NCI-H187 treated with DMSO at 0.1 percent for 48 hours (cell line): ENCODE results near the gene SH3PXD2B.
"Not testable (repeated sequence)": the region's sequence is repeated elsewhere in the genome, so short reads cannot be mapped to it uniquely, and the experiment has no call there.

Experiments used
- DNase-seq: peaks from one replicate; lab custom pipeline; 2025; lab: John Stamatoyannopoulos, UW

The SH3PXD2B gene

DNA sequence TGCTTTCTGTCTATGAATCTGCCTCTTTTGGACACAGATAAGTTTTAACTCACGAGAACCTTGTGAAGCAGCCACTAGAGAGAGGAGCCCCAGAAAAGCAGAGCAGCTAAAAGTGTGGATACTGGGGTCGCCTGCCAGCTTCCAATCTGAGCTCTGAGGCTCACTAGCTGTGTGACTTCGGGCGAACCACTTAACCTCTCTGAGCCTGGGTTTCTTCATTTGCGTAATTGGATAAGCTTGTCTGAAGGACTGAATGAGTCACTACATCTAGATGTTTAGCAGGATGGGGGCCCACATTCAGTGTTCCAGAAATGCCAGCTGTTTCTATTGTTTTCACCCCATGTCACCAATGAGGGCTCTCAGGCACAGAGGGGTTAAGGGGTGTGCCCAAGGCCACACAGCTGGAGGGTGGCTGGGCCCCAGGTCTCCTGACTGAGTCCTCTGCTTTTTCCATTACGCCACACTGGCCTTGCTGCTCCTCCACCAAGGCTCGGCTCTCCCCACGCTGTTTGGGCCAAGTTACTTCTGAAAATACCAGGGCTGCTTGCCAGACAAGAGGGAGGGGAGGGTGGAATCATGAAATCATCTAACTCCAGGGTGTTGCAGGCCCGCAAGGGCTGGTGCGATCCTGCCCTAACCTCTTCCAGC, 36.2 kb downstream of the SH3PXD2B start:
- DNase-seq = no peak

- DNase-seq = no peak
These were observed 37.0 kb downstream of the SH3PXD2B start for GRCh38 chr5:172417130-172417841.

DNA sequence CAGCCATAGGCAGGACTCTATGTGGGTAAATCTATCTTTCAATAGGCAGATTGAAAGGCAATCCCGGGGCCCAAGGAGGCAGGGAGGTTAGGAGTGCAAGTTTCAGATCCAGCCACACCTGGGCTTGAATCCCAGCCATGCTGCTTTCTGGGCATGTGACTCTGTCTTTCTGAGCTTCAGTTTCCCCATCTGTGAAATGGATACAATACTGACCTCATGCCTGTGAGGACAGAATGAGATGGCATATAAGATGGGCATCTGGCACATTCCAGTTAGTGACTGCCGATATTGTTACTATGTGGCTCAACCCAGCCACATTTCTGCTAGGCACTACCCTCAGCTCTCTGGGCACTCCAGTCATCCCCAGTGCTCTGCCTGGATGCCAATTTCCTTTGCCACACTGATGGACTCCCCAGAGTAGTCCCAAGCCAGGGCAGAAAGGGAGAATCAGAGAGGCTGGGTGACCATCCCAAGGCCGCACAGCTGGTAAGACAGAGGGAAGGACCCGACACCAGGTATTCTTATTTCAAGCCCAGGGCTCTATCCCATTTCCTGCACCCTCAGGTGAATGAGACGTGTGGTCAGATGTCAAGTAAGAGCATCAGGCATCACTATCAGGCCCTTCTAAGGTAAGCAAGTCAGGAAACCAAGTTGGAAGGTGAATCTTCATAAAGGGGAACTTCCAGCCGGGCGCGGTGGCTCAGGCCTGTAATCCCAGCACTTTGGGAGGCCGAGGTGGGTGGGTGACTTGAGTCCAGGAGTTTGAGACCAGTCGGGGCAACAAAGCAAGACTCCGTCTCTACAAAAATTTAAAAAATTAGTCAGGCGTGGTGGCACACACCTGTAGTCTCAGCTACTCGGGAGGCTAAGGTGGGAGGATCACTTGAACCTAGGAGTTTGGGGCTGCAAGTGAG, 38.7 kb downstream of the SH3PXD2B start:
- no peak for DNase-seq

GRCh38 chr5:172414531-172415361, 39.6 kb downstream of the SH3PXD2B start:
- no peak for DNase-seq

DNA sequence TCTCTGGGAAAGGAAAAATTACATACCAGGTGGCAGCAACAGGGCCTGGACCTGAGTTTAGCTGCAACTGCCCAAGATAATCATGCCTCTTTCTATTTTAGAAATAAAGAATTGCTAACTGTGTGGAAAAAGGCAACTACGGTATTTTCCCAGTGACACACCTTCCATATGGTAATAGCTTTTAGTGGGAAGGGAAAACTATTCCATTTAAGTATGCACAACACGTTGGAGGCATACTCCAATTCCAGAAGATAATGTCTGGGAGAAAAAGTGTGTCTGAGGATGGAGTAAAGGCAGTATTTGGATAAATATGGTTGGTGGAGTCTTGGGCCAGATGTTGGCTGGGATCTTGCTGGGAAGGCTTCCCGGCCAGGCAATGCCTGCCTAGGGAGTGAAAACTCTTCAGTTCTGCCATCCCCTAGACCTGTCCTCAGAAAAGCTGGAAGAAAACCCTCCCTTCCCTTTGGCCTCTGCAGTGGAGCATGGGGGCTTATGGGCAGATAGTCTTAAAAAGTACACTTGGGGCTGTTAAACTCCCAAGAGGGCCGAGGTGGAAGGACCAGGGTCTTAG, 40.6 kb downstream of the SH3PXD2B start:
- DNase-seq = no peak

DNA sequence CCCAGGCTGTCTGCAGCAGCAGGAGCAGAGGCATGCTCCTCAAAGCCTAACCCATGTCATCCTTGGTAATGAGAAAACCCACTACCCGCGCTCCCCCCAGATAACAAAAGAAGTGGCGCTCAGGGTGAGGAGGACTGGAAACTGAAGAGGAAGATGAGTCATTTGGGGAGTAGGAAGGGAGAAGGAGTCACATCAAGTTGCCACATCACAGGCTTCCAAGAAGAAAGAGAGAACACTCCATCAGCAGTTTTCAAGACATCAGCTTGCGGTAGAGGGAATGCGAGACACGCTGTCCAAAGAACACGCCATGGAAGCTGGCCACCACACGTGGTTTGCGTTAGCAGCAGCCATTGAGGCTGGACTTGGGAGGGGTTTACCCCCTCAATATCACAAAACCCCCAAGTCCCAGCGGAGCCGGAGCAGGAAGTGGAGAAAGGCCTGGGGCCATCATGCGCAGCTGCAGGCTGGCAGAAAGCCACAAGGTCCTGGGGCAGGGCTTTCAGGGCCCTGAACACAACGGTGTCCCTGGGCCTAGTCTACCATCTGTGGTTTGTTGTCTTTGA, 41.5 kb downstream of the SH3PXD2B start:
- no peak for DNase-seq

GRCh38 chr5:172411484-172412072, 42.7 kb downstream of the SH3PXD2B start:
- DNase-seq = no peak

GRCh38 chr5:172410662-172411483, 43.5 kb downstream of the SH3PXD2B start:
- DNase-seq = no peak

GRCh38 chr5:172410160-172410559, 44.2 kb downstream of the SH3PXD2B start:
- no peak for DNase-seq

- DNase-seq = not testable (repeated sequence)
These were observed 44.8 kb downstream of the SH3PXD2B start for GRCh38 chr5:172409477-172409876.

DNA sequence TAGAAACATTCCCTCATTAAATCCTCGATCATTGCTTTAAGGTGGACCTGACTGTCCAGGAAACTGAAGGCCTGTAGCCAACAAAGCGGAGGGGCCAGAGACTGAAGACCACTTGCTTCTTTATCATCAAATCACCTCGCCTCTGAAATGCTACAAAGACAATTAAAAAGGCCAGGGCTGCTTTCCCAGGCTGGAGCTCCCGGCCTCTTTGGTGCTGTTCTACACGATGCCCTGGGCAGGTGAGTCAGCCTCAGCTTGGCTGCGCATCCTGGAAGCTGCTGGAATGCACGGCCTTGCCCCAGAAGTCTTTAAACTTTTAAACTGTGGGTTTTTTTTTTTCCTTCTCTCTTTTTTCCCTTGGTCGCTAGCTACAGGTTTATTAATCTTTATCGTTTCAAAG, 46.5 kb downstream of the SH3PXD2B start:
- no peak for DNase-seq

- no peak for DNase-seq
These were observed 47.1 kb downstream of the SH3PXD2B start for GRCh38 chr5:172407241-172407691.

DNA sequence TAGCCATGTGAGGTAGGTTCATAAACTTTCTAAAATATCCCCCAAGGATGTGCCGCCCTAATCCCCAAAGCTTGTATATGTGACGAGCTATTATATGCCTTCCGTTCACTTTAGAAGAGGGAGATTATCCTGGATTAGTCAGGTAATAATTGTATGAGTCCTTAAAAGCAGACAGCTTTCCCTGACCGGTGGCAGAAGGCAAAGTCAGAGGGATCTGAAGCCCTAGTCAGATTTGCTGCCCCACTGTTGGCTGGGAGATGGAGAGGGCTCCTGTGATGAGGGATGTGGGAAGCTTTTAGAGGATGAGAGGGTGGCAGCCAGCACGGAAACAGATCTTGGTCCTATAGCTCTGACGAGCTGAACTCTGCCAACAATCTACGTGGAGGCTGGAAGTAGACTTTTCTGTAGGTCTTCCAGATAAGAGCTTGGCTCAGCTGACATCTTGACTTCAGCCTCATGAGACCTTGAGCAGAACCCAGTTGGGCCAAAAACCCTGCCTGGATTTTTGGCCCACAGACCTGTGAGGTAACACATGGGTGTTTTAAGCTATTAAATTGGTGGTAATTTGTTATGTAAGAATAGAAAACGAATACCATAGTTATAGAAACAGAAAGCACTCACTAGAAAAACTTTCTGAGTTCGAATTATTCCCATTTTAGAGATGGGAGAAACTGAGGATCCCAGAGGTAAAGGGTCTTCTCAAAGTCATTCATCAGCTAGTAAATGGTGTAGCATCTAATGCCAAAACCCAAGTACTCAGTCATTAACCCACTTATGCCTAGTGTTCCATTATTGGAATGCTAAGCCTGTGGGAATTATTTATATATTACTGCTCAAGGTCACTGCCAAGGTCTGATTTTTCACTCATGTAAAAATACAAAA, 48.9 kb downstream of the SH3PXD2B start:
- DNase-seq = no peak

DNA sequence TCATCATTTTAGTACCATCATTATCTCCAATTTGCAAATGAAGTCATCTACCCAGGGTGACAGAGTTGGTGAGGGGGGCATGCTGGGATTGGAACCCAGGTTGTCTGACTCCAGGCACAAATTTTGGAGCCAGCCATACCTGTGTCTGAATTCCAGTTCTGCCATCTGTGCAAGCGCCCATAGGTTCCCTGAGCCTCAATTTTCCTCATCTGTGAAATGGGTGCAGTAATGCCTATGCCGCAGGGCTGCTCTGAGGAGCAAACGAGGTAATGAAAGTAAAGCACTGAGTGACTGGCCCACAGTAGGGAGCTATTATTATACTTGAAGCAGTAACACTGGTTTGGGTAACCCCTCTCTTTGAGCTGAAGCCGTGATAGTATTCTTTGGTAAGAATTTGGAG, 49.6 kb downstream of the SH3PXD2B start:
- DNase-seq = no peak

DNA sequence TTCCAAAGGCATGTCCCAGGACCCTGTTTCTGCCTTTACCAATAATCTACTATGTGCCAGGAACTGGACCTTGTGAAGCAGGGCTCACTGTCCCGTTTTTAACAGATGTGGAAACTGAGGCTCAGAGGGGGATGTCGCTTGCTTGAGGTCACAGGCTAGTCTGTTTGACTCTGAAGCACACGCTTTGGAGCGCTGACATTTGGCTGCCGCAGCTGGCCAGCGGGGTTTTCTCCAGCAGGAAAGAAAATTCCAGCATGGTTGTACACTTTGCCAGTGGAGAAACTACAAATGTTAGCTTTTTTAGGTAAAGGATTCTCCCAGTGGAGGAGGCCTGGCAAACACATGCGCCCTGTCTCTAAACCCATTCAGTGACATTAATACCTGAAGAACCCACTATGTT, 50.5 kb downstream of the SH3PXD2B start:
- DNase-seq = no peak

DNA sequence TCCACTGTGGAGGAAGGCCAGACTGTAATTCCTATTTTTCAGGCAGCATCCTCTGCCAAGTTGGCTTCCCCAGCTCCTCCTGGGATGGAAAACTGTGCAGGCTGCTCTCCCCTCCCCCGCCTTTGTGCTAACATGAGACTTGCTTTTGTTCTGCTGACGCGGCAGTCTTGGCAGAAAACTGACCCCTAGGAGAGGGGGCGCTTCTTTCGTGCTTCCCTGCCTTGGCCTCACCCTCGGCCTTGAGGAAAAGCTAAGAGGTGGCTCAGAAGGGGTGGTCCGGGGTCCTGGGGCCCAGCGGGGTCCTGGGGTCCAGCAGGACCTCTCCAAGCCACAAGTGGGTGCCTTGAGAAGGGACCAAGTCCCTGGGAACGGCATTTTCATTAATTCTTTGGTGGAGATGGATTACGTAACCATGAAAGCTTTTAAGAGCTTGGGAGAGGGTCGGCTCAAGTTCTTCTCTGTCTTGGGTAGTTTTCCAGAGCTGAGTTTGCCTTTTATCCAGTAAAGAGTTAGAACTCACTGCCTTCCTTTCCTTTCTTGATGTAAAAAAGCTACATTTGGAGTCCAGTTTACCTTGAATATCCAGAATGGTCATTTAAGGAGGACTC, 51.0 kb downstream of the SH3PXD2B start:
- DNase-seq = no peak

- DNase-seq = no peak
These were observed 51.7 kb downstream of the SH3PXD2B start for GRCh38 chr5:172402531-172403188.

DNA sequence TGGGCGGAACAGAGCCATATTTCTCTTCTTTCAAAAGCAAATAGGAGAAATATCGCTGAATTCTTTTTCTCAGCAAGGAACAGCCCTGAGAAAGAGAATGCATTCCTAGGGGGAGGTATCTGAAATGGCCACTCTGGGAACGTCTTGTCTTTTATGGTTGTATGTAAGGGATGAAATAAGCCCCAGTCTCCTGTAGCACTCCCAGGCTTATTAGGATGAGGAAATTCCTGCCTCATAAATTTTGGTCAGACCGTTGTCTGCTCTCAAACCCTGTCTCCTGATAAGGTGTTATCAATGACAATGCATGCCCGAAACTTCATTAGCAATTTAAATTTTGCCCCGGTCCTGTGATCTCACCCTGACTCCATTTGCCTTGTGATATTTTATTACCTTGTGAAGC, 52.3 kb downstream of the SH3PXD2B start:
- not testable (repeated sequence) for DNase-seq
